Endothelial cell (in vitro differentiated cells): Measurements from ENCODE around the gene FYTTD1. TPM values are rescaled to one million over a fixed set of nuclear protein-coding genes. Genes with fewer than 3 reads are reported as not detected.
A peak's percentile ranks its signal among the peaks of the same experiment; 100 is the strongest.

Experiments
- DNase-seq: peaks from one replicate; pipeline ENCODE4 v3.0.0; 2021; ENCODE audit warnings: low spot score
- H3K27ac Mint-ChIP-seq: one replicate; pipeline ENCODE4 v1.8.0; 2021; ENCODE audit warnings: mixed read lengths, inconsistent platforms; ENCODE audit not compliant: unreplicated experiment
- H3K27me3 Mint-ChIP-seq: one replicate; pipeline ENCODE4 v1.8.0; 2021; ENCODE audit warnings: mild to moderate bottlenecking, moderate library complexity, mixed read lengths, inconsistent platforms; ENCODE audit not compliant: unreplicated experiment
- H3K36me3 Mint-ChIP-seq: one replicate; pipeline ENCODE4 v1.8.0; 2021; ENCODE audit warnings: mild to moderate bottlenecking, low read depth, mixed read lengths, inconsistent platforms; ENCODE audit not compliant: unreplicated experiment
- H3K4me1 Mint-ChIP-seq: one replicate; pipeline ENCODE4 v1.8.0; 2021; ENCODE audit warnings: mild to moderate bottlenecking, mixed read lengths, inconsistent platforms; ENCODE audit not compliant: unreplicated experiment
- H3K4me3 Mint-ChIP-seq: one replicate; pipeline ENCODE4 v1.8.0; 2021; ENCODE audit warnings: mild to moderate bottlenecking, mixed read lengths, inconsistent platforms; ENCODE audit not compliant: unreplicated experiment
- H3K9me3 Mint-ChIP-seq: one replicate; pipeline ENCODE4 v1.8.0; 2021; ENCODE audit warnings: mixed read lengths, inconsistent platforms; ENCODE audit not compliant: unreplicated experiment
- total RNA-seq: library from RNA; stranded (reverse); fragmentation: NEBNext Ultra II Directional; extraction: Animal tissue kit (Norgen Biotek cat#: 25700); gene quantifications from one replicate; pipeline ENCODE4 v1.2.1, GENCODE V29; 2021; ENCODE audit not compliant: unreplicated experiment
- TF ChIP-seq, protein P1 (sequence below): fragments of 200-600 bp; sonication (generic); IDR thresholded peaks from one replicate; pipeline ENCODE4 v1.5.0; 2021; ENCODE audit warnings: antibody characterized with exemption; ENCODE audit not compliant: unreplicated experiment

Gene FYTTD1
- total RNA-seq, 1 donor from 2014 or later: 65.3 TPM

DNA sequence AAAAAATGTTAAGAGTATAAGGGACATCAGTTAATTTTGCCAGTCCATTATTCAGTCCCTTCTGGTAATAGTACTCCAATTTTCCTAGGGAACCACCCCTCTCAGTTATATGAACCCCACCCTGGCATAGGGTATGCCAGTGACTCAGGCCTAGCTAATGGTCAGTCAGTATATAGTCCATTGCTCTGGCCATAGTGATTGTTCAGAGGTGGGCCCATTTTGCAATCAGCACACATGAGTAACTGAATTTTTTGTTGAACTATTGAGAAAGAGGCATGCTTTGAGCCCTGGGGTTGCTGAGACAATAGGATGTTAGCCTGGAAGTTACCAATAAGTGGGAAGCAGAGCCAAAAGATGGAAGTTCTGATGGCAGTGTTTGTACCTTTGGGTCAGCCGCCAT lies 45.5 kb downstream of the FYTTD1 start:
- Mint-ChIP-seq H3K27me3 (peaks cover 4% of the 10 kb centered on the region), H3K4me1 (peaks cover 16% of the 10 kb centered on the region), H3K36me3 (peaks cover 8% of the 10 kb centered on the region), H3K4me3 (no peak overlapping the region), H3K9me3 (no peaks in the 10 kb centered on the region), H3K27ac (no peak overlapping the region)
- DNase-seq: no peak
- TF ChIP-seq, protein P1, sequence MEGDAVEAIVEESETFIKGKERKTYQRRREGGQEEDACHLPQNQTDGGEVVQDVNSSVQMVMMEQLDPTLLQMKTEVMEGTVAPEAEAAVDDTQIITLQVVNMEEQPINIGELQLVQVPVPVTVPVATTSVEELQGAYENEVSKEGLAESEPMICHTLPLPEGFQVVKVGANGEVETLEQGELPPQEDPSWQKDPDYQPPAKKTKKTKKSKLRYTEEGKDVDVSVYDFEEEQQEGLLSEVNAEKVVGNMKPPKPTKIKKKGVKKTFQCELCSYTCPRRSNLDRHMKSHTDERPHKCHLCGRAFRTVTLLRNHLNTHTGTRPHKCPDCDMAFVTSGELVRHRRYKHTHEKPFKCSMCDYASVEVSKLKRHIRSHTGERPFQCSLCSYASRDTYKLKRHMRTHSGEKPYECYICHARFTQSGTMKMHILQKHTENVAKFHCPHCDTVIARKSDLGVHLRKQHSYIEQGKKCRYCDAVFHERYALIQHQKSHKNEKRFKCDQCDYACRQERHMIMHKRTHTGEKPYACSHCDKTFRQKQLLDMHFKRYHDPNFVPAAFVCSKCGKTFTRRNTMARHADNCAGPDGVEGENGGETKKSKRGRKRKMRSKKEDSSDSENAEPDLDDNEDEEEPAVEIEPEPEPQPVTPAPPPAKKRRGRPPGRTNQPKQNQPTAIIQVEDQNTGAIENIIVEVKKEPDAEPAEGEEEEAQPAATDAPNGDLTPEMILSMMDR: no peak

DNA sequence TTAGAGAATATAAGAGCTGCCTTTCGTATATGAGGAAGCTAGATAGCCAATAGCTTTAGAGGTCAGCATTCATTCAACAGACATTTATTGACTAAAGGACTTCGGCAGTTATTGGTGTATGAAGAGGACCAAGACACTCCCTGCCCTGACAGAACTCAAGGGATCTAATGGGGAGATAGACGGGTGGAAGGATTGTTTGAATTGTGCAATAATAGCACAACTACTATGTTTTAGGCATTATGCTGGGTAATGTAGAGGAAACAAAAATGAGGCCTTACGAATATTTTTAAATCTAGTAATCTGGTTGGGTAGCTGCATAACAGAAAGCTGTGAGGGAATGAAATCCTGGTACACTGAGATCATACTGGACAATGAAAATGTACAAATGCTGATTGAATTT lies 46.4 kb downstream of the FYTTD1 start:
- H3K4me1 Mint-ChIP-seq: peaks cover 16% of the 10 kb centered on the region
- no peak for DNase-seq
- no peaks in the 10 kb centered on the region for H3K9me3 Mint-ChIP-seq
- H3K36me3 Mint-ChIP-seq: peaks cover 4% of the 10 kb centered on the region
- no peak overlapping the region for H3K27ac Mint-ChIP-seq
- H3K4me3 Mint-ChIP-seq: no peak overlapping the region
- peaks cover 4% of the 10 kb centered on the region for H3K27me3 Mint-ChIP-seq
- TF ChIP-seq, protein P1: no peak

GRCh38 chr3:197798863-197799262 lies 49.2 kb downstream of the FYTTD1 start:
- TF ChIP-seq, protein P1: no peak
- no peaks in the 10 kb centered on the region for H3K27me3 Mint-ChIP-seq
- peaks cover 3% of the 10 kb centered on the region for H3K4me1 Mint-ChIP-seq
- no peaks in the 10 kb centered on the region for H3K9me3 Mint-ChIP-seq
- no peak for DNase-seq
- no peaks in the 10 kb centered on the region for H3K36me3 Mint-ChIP-seq
- H3K4me3 Mint-ChIP-seq: no peak overlapping the region
- no peak overlapping the region for H3K27ac Mint-ChIP-seq

DNA sequence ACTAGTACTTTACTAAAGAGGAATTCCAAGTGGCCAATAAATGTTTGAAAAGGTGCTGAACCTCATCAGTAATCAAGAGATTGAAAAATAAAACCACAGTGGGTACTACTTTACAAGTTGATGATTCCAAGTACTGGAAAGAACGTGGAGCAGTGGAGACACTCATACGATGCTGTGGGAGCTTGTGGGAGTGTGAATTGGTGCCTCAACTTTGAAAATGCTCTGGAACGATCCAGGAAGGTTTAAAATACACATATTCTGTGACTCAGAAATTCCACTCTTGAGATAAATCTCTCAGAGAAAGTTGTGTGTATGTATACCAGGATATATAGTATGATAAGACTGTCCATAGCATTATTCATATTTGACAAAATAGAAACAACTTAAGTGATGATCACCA lies 50.7 kb downstream of the FYTTD1 start:
- no peak for DNase-seq
- Mint-ChIP-seq H3K27me3 (no peaks in the 10 kb centered on the region), H3K4me1 (no peaks in the 10 kb centered on the region), H3K27ac (no peak overlapping the region), H3K9me3 (no peaks in the 10 kb centered on the region), H3K4me3 (no peak overlapping the region), H3K36me3 (no peaks in the 10 kb centered on the region)
- TF ChIP-seq, protein P1: no peak

DNA sequence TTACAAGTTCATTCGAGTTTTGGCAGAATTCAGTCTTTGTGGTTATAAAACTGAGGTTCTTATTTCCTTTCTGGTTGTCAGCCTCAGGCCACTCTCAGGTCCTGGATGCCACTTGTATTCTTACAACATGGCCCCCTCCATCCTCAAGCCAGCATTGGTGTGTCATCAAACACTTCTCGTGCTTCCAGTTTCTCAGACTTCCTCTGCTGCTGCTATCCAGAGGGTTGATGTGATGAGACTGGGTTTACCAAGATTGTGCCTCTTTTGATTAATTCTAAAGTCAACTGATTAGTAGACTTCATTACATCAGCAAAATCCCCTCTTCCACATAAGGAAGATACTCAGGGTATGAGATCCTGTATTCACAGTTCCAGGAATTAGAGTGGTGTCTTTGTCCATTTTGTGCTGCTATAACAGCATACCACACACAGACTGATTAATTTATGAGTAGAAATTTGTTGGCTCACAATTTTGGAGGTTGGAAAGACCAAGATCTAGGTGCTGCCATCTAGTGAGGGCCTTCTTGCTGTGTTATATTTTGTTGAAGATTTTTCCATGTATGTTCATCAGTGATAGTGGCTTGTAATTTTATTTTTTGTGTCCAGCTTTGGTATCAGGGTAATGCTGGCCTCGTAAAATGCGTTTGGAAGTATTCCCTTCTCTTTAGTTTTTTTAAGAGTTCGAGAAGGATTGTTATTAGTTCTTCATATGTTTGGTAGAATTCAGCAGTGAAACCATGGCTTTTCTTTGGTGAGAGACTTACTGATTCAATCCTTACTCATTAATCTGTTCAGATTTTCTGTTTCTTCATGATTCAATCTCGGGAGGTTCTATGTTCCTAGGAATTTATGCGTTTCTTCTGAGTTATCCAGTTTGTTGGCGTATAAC lies 52.5 kb downstream of the FYTTD1 start:
- no peak overlapping the region for H3K27ac Mint-ChIP-seq
- no peaks in the 10 kb centered on the region for H3K4me1 Mint-ChIP-seq
- DNase-seq: no peak
- TF ChIP-seq, protein P1: peak; percentile 9
- no peaks in the 10 kb centered on the region for H3K27me3 Mint-ChIP-seq
- H3K36me3 Mint-ChIP-seq: no peaks in the 10 kb centered on the region
- no peaks in the 10 kb centered on the region for H3K9me3 Mint-ChIP-seq
- no peak overlapping the region for H3K4me3 Mint-ChIP-seq
